Cardiac atrium fibroblast (primary cell): ENCODE data around the gene LCP2. TPM values are rescaled to one million over a fixed set of nuclear protein-coding genes. Genes with fewer than 3 reads are reported as not detected.

ENCODE experiments used
- total RNA-seq: library from RNA; depleted of rRNA; stranded (reverse); fragments of >200 nt; gene quantifications from 2 replicates; pipeline ENCODE4 v1.2.3, GENCODE V29; 2015

LCP2 gene
- total RNA-seq = not detected in 2 replicates

DNA sequence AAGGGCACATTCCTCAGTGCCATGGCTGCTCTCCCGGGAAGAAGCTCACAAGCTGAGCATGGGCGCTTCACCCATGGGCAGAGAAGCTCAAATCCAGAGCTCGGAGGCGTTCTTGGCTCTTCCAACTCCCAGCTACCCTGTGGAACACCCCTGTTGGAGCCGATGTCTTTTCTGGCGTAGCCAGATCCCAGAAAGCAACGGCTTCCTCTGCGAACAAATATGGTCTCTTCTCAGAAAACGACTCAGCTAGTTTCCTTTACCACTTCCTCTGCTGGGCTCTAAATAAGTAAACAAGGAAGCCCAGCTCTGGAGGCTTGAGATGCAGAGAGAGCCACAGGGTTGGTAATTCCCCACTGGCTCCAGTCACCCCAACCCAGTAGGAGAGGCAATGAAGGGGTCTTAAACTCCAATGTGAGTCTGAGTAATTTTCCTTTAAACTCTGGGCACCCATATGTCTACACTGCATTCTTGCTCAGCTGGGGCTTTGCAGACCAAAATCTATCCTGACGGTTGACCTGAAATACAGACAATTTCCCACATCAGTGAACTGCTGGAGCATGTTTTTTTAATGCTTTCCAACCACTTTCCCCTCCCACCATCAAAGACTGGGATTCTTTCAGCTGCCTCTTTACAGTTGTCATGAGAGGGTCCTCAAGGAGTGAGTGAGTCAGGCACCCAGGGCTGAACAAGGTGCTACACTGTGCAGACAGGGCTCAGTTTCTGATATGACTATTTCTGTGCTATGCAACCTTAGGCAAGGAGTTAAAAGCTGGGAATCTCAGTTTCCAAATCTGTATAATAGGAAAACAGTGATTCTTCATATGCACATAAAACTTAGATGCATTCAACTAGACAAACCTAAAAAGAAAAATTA is at the start of gene LCP2:
TSS of gene LCP2 (minus strand) at position 189 of the 874 bp plus-strand sequence. CDS start at position 23, 166 bp downstream.

DNA sequence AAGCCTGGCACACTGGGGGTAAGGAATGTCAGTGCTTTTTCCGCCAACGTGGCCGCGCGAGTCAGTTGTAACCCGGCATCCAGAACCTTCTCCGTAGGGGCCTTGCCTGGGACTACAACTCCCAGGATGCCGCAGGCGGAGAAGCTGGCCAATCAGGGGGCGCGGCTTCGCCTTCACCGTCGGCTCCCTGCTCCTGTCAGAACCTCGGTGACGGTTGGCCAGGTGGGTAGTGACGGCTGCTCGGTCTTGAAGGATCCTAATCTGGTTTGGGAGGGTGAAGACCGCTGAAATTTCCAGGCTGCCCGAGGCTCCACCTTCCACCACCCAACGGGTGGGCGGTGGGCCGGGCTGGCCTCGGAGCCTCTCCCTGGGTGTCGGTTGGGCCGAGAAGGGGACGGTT is 64.8 kb downstream of the LCP2 start, which contains the start of gene C5orf58:
TSS of gene C5orf58 (plus strand) at position 200 of the 400 bp plus-strand sequence. CDS start 1,992 bp downstream, outside the sequence.

Other genes with a start within 250 kb of the LCP2 start
- not detected in 2 replicates for gene FOXI1, start 191.9 kb downstream of the LCP2 start, total RNA-seq
- gene C5orf58, start 64.8 kb downstream of the LCP2 start, total RNA-seq = not detected in 2 replicates
- gene KCNMB1, start 91.6 kb upstream of the LCP2 start, total RNA-seq = under 0.01 TPM in 1 of 2 replicates, not detected in the other
- not detected in 2 replicates for gene KCNIP1, start 206.2 kb upstream of the LCP2 start, total RNA-seq